CD4-positive, alpha-beta T cell treated with Interleukin-6 at 100 ng/mL for 8 hours (primary cell): Measurements from ENCODE around the gene CARNS1.
"Not testable (repeated sequence)": the region's sequence is repeated elsewhere in the genome, so short reads cannot be mapped to it uniquely, and the experiment has no call there.

Source experiments
- DNase-seq: peaks from one replicate; pipeline ENCODE4 v3.0.0-alpha.2; 2020; ENCODE audit warnings: mixed read lengths, low spot score

The CARNS1 gene

GRCh38 chr11:67465530-67465929 is 50.1 kb downstream of the CARNS1 start:
- DNase-seq = not testable (repeated sequence)

- no peak for DNase-seq
These were observed 50.9 kb downstream of the CARNS1 start for GRCh38 chr11:67466367-67466766.

DNA sequence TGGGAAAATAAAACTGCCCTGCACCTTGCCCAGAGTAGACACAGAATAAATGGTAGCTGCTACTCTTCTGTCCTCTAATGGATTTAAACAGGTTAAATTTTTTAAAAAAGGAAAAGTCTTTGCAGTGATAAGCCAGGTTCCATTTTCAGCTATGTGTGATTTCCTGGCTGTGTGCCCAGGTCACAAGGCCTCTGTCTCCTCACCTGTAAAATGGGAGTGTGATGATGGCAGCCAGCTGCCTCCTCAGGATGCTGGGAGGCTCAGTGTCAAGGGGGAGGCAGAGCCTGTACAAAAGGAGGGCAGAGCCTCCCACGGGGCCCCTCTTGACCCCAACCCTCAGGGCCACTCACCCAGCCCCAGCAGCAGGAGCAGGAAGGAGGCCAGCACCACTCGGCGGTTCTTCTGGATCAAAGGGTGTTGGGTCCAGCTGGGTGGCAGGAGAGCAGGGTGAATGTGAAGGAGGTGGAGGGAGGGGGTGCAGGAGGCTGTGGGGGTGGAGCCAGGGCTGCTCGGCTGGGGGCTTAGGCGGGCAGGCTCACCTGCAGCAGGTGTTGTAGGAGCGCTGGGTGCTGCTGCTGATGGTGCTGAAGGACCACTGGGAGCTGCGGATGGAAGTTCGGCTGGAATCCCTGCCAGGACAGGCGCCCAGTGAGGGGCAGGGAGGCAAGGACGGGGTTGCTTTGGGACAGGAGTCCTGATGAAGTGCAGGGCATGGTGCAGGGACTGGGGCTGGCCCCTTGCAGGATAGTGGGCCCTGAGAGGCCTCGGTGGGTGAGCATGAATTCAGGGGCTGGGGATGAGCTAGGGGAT is 51.7 kb downstream of the CARNS1 start:
- DNase-seq = no peak

- no peak for DNase-seq
These were observed 52.6 kb downstream of the CARNS1 start for GRCh38 chr11:67468056-67468455.

- no peak for DNase-seq
These were observed 52.9 kb downstream of the CARNS1 start for GRCh38 chr11:67468456-67468758.

DNA sequence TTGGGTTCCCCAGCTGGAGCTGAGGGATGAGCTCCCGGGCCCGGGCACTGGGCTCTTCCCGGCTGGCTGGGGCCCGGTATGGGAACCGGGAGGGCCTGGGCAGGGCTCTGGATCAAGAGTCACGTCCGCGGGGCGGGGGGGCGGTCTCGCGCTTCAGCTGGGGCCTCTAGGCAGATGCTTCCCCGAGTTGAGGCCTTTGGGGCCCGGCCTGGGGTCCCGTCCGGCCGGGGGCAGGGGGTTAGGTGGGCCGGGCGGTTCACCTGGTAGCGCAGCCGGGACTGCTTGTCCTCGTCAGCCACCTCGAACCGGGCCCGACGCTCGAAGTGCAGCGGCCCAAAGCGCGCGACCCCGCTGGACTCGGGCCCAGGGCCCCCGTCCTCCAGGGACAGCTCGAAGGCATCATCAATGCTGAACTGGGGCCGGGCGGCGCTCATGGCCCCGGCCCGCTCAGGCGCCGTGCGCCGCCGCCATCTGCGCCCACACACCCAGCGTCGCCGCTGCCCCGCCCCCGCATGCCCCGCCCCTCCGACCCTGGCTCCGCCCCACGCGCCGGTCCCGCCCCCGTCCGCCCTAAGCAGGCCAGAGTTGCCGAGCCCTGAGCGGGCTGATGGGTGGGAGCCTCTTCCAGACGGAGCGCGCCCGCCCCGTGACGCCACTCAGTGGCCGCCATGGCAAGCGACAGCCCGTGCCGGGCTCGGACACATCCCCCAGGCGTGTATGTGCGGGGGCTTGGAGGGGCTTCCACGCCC is 53.5 kb downstream of the CARNS1 start, which contains the start of gene TMEM134:
Gene TMEM134, minus strand, starts transcription at position 493 of the 749 bp plus-strand sequence. Its CDS starts 59 bp downstream, at position 434.
- peak; percentile 92 for DNase-seq

- DNase-seq = no peak
These were observed 54.0 kb downstream of the CARNS1 start for GRCh38 chr11:67469508-67469811.

DNA sequence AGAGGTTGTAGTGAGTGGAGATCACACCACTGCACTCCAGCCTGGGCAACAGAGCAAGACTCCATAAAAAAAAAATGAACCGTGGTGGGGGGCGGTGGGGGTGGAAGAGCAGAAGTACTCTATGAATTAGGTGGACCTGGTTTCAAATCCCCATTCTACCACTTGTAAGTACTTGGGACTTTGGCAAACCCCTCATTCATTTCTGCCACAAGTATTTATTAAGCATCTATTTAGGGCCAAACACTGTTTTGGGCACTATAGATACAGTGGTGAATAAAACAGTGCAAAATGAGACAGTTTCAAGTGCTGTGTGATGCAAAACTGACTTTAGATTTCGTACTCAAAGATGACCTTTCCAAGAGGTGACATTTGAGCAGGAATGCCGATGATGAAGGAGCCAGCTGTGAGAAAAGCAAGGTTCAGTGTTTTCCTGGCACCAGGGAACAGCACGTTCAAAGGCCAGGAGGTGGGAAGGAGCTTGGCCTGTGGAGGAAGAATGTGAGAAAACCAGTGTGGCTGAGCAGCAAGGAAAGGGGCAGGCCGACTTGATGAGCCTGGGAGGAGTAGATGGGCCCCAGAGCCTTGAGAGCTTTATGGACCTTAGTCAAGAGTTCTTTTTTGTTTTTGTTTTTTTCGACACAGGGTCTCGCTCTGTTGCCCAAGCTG is 55.0 kb downstream of the CARNS1 start:
- DNase-seq = no peak

GRCh38 chr11:67472882-67473281 is 57.4 kb downstream of the CARNS1 start:
- DNase-seq = no peak
